NAMALWA (cell line): ENCODE results near the gene PDE4D.

ENCODE experiments used
- DNase-seq: peaks from one replicate; pipeline ENCODE4 v3.0.0-alpha.2; 2015; ENCODE audit warnings: low spot score

The PDE4D gene

DNA sequence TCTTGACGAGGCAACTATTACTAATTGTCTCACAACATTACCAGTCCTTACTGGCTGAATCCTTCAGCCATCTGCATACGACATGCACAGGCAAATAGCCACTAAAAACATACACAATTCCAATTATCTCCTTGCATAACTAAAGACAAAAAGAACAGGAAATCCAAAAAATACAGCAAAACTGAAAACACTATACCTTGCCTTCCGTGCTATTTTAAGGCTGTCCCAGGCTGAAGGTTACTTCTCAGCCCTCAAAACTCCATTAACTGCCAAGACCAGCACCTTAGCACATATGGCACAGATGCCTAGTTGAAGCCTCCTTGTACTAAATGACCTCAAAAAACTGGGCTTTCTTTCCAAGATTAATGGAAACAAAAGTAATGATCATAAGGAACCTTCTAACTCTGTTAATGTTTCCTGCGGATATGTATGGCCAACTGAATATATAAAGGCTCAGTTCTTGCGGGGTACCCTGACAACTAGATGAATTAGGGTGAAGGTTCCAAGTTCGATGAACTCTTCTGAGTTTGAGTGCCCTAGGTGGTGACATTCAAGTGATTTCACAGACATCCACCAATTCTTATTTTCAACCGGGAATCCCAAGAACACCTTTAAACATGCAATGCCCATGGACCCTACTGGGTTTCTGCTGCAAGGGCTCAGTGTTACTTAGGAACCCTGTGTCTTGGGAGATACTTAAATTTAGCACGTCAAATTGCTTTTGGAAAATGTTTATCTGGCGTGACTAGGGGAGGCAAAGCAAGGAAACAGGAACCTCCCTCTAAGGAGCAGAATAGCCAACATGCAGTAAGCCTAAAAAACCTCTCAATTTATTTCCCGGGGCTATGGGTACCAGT is 855.4 kb downstream of the PDE4D start:
- DNase-seq = no peak

DNA sequence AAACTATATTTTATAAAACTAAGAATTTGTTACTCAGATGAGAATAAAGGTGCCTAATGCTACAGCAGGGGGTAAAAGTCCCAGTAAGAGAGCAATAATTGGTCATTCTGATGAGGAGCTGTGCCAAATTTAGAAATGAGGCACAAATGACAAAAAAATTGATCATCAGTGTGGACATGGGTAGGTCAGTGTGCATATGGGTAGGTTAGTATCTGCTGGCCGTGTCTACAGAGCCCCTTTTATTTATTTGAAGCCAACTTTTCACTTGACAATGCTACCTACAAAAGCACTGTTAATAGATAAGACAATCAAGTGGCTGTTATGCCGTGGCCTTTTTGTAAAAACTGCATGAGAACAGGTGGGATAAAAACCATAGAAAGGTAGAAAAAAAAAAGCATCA is 856.1 kb downstream of the PDE4D start:
- no peak for DNase-seq

DNA sequence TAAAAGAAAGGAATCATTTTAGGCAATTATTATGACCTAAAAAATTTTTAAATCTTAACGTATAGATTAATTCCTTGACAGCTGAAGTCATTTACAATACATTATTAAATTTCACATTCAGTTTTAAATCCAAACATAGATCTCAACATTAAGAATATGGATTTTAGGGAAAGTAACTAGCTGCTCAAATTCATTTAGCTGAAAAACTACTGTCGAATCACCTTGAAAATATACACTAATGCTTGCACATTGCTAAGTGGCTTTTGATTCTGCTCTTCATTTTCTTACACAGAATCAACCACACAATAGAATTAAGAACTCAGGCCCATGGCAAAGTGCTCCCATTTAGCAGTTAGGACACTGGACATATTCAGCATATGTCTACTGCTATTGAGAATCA is 856.5 kb downstream of the PDE4D start:
- DNase-seq = no peak

DNA sequence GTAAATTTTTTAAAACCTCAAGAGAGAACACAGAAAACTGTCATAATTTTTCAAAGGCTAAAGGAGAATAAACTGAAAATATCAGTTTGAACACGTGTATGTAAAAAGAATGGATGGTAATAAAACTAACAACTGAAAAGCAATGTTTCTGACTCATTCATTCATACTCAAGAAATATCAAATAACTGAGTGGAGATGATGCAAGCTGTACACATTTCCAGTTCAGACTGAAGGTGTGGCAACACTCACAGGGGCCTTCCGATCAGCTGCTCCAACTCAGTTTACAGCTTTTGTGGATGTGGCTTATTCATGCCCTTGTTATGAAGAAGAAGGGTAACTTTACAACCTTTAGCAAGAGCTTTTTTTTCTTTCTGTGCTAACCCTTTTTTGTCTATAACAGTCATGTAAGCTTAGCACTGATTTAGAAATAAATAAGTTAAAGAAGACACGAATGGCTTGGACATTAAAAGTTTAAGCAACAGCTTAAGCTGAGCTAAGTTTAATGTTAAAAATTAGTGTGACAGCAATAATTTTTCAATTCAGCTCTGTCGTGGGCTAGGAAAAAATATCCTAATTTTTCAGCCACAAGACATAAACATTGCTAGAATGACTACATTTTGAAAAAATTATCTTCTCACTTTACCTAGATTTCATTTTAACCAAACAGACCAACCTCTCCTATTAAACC is 857.1 kb downstream of the PDE4D start:
- DNase-seq = no peak

DNA sequence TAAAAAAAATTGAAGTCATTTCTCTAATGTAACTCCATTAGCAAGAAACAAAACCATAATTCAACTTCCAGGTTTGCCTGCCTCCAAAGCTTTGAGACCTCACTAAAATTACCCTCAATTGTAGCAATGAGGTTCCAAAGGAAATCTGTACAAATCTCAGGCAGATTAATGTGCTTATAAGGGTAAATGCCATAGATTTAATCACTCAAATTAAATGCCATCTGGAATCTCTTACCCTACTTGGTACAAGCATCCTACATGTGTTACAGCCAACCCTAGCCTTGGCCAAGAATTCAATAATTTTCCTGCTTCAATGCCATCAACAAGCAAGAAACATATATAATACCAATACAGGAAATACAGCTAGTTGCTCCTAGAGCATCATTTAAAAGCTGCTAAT is 857.8 kb downstream of the PDE4D start:
- no peak for DNase-seq

DNA sequence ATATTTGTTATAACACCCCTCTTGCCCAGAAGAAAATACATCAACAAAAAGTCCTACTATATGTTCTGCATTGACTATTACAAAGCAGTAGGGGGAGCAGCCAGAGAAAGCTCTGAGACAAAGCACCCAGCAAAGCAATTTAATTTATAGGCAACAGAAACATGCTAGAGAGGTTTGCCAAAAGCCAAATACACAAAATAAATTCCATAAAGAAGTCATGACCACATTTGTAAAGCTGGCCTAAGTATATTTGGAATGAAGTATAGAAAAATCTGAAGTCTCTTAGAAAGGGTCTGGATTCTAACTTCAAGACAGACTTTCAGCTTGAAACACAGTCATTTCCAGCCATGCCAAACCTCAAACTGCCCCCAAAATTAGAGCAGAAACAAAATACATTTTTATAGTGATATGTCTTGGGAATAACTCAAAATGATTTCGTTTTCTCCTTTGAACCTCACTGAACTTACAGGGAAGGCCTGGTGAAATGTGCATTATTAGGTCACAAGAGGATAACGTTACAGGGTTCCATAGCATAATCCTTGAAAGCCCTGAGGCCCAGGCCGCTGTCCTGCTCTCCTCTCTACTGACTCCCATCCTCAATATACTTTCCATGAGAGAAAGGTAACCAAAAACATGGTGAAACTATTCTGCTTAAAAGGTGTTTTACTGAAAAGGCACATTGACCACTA is 858.9 kb downstream of the PDE4D start:
- DNase-seq = peak; percentile 15

DNA sequence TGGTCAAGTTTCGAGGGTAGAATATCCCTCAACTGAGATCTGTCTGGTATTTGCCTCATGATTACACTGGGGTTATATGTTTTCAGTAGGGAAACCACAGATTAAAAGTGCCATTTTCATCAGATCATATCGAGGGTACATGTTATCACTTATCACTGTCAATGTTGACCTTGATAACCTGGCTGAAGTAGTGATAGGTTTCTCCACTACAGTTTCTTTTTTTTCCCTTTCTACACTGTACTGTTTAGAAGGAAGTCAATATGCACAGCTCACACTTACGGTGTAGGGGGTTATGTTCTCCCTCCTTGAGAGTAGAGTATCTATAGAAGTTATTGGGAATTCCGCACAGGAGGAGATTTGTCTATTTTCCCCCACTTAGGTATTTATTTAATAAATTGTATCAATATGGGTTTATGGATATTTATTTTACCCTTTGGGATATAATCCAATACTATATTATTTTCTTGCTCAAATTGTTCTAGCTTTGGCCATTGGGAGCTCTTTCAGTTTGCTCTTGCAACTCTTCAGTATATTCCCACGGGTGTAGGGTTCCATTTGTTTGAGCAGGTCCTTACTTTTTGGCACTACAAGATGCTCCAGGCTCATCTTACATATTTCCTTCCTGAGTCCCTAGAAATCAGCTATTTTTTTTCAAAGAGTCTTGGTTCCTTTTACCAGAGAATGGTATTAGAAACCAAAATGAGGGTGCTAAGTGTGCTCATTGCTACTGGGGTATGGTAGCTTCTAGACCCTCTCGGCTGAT is 866.2 kb downstream of the PDE4D start:
- no peak for DNase-seq

DNA sequence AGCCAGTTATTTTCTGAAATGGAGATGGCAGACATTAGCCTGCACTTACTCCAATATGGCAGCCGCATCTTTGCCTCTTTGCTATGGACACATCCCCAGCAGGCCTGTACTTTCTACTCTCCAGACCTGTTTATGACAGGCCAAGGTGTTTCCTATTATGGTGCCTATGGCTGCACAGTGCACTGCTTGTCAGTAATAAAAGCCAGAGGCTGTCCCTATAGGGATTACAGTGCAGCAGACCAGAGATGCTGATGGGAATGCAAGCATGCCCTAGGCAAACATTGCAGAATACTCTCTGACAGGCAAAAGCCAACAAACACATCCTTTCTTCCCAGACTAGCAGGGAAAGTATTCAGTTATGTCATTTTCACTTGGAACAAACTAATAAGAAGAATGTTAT is 867.8 kb downstream of the PDE4D start:
- no peak for DNase-seq

DNA sequence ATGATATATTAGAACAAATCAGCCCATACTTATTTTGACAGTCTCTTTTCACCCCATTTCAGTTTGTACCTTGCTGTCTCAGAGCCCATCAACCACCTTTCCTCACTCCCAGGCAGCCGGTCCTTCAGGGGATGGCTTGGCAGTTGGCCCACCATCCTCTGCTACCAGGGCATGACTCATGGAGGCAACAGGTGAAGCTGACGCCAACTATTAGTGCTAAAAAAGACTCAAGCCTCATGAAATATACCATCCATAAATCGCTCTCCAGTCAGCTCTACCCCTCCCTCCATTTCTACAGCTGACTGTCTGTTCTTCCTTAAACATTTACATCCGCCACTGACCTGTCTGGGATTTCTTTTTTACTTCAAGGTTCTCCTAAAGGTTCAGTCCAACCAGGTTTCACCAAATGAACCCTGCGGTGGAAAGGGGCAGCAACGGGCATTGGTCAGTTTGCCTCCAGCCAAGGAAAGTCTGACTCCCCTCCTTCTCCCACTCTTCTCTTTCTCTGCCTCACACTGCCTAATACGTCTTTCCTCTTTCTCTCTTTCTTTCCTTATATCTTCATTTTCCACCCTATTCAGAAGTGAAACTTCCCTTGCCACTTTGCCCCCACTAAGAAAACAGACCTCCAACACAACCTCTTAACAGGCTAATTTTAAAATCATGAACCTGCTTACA is 871.5 kb downstream of the PDE4D start:
- no peak for DNase-seq

DNA sequence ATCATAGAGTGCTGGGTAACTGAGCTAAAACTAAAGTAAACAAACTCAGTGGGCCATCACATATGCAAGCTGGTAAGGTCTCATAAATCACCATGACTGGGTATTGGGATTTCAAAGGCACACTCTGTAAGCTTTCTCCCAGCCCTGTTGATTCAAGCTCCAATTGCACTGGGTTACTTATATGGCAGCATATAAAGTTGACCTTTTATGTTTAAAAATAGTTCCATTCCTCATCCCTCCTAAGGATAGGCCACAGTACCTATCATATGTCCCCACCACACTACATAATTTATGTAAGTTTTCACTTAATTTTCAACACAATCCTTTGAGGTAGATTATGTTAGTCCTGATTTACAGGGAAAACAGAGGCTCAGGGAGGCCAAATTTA is 872.2 kb downstream of the PDE4D start:
- DNase-seq = no peak

DNA sequence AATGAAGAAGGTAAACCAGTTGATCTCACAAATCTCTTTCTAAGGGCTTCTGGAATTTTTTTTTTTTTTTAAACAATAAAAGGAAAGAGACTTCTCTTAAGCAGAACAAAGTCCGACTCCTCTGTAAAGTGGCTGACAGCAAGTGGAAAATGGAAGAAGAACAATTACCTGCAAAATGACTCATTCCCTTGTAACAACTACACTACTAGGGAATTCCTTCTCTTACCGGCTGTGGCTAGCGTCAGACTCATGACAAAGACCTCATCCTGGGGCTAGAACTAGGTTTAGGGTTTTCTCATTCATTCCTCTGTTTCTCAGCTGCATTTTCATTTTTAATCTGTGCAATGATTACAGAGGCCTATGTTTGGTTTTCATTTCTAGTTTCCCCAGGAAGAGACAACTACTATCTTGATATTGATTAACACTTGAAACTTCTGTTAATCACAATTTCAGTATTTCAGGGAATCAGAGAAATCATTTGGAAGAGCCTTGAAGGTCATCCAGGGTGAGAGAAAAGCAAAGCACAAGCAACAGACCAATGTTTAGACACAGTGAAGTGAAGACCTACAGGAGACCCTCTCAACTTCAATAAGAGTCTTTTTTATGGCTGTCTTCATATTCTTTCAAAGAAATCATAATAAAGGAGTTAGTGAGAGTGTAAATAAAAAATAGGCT is 872.8 kb downstream of the PDE4D start:
- no peak for DNase-seq

DNA sequence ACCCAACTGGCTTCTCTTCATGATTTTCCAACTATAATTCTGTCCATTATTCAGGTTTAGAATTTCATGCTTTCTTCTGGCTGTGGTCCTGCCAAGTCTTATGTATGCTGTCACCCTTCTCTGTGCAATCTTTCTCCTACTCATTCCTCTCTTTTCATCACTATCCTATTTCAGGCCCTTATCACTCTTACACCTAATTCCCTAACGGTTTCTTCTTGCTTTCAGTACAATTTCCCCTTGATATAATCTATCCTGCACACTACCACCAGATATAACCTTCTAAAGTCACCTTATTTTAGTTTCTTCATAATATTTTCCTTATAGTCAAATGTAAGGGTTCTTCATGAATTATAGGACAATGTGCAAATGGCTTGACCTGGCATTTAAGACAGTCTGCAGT is 874.4 kb downstream of the PDE4D start:
- DNase-seq = no peak

DNA sequence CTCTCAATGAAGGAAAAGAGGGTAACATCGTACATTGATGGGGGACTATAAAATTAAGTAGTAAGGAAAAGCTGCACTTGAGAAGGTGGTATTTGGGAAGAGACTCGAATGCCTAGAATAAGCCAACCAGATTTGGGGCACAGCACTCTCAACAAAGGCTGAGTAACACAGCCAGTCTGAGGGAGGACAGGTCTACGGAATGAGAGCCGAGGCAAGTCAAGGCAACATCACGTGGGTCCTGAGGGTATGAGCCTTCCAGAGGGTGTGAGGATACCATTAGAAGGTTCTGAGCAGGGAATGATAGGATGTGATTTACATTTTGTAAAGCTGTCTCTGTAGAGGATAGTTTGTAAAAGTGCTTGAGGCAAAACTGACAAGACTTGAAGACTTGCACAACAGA is 876.6 kb downstream of the PDE4D start:
- DNase-seq = no peak

DNA sequence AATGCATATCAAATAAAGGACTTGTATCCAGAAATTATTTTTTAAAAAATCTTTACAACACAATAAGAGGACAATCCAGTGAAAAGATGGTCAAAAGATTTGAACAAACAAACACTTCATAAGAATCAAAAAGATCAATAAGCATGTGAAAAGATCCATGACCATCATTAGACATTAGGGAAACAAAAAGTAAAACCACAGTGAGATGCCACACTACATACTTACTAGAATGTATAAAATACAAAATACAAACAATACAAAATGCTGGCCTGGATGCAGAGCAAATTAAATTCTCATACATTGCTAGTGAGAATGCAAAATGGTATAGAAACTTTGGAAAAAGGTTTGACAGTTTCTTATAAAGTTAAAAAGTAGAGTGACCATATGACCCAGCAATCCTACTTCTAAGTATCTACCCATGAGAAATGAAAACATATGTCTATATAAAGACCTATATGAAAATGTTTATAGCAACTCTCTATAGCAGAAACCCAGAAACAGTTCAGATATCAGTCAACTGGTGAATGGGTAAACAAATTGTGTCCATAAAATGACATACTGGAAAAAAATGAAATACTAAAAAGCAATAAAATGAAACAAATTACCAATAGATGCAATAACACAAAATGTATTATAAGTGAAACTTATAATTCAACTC is 884.6 kb downstream of the PDE4D start:
- no peak for DNase-seq

DNA sequence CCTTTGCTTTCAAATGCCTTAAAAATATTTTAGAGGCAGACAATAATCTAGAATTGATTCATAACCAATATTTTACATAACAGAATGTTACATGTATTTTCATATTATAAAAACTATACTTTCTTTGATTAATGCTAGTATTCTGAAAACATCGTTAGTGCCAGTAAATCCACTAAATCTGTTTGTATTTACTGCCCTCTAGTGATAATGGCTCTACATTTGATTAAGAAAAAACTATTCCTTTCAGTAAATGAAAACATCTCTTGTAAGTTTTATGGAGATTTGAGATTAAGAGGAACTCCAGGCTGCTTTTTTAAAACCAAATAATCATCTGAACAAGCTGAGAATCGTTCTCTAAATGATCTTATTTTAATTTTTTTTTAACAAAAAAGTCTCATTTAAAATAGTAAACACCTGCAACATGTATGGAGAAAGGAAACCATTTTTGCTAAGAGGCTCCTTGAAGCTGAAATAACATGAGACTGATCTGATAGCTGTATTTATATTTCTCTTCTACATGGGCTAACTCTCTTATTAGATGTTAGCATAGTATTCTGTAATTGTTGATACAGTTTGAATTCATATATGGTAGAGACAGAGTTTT is 886.0 kb downstream of the PDE4D start:
- peak; percentile 26 for DNase-seq

DNA sequence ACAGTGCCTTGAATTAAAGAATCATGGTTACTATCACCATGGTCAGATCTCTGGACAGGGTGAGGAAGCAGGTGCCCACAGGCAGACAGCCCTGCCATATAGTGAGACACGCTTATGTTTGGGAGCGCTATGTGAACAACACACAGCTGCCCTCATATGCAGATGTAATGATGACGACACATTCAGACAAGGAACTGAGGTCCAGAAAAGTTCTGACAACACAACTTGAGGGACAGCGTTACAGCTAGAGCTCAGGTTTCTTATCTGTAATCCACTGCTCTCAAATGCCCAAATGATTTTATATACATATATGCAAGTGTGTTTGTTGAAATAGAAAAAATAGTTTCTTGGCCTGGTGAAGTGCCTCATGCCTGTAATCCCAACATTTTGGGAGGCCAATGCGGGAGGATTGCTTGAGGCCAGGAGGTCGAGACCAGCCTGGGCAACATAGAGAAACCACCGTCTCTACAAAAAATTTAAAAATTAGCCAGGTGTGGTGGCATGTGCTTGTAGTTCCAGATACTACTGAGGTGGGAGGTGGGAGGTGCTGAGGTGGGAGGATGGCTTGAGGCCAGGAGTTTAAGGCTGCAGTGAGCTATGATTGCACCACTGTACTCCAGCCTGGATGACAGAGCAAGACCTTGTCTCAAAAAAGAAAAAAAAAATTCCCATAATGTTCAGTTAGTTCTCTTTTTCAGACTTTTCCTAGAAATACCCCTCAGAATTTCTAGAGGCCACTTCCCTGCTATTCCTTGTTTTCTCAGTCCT is 887.4 kb downstream of the PDE4D start:
- DNase-seq = no peak

DNA sequence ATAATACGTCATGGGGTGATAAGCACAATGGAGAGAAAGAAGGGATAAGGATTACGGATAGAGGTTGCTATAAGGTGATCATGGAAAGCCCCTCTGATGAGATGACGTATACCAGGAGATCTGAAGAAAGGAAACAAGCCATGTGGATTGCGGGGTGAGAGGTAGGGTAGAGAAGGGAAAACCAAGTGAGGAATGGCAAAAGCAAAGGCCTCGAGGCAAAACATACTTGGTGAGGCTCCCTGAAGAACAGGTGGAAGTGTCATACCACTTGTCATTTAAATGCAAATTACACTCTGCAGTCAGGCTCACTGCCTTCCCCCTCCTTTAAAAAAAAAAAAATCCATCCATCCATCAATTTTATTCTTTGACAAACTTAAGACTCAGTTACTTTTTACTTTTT is 889.9 kb downstream of the PDE4D start:
- DNase-seq = no peak

DNA sequence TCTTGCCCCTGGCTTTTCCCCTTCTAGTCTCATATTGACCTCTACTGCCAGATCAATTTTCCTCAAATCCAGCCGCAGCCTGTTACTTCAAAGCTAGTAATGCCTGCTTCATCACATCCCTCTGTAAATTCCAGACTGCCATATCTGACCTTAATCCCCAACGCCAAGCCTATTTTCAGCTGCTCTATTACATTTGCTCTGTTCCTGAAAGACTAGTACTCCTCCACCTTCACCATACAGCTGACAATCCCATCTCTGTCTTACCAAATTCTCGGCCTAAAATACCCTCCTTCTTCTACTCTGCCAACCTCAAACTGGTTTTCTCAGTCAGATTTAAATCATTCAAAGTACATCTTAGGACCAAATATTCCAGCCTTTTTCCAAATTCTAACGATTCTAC is 890.4 kb downstream of the PDE4D start:
- DNase-seq = no peak

DNA sequence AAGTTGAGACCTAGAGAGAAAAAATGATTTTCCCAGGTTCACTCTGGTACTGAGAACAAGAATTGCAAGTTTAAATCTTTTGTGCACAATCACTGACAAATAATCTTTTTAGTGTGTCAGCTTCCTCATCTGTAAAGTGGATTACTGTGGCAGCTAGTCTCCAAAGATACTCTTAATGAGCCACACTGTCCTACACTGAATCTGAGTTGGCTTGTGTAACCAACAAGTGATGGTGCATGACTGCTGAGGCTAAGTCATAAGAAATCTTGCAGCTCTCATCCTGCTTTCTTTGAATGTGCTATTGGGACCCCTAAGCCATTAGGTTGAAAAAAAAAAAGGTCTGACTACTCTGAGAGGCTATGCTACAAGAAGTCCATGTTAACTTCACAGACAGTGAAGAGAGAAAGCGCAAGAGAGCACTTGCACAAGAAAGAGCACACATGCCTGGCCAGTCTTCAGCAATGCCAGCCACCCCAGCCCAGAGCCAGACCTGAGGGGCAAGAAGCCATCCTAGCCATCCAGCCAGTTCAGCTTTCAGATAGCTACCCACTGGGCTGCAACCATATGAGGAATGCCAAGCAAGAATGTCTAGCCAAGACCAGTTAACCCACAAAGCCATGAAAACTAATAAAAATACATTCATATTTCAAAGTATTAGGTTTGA is 891.2 kb downstream of the PDE4D start:
- DNase-seq = no peak
